Measurements from ENCODE around the gene CERS6.

DNA sequence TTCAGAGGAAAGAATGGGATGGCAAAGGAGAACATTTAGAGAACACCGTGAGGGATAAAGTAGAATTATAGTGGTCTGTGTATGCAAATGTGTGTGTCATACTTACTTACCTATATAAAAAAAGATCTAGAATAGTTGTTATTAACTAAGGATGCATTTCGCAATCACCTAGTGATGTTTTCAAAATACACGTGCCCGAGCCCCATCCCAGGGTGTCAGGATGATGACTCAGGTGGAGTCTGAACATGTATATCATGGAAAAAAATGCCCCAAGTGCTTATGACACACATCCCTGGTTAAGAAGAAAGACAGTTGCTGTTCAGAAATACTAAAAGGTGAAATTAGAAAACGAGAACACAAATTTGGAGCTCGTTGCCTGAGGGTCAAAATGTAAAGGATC is 109.0 kb downstream of the CERS6 start:
- TF ChIP-seq GATA2 (IDR thresholded peaks at IDR 0.05; ENCODE audit: low read depth, low read length) (no peak), GATA3 (IDR thresholded peaks at IDR 0.05; ENCODE audit: low read depth, low read length) (no peak)
